Activated naive CD8-positive, alpha-beta T cell treated with anti-CD3 and anti-CD28 coated beads, Interleukin-2, amount 10 ng/mL, durations not matched to agents 7 days and 5 days (primary cell): ENCODE results near the gene APMAP. TPM values are rescaled to one million over a fixed set of nuclear protein-coding genes. Genes with fewer than 3 reads are reported as not detected.

Experiments used
- total RNA-seq, 2 experiments: library from RNA; stranded (reverse); gene quantifications; one replicate each; pipeline ENCODE4 v1.2.3, GENCODE V29; 2021

The APMAP gene
- total RNA-seq, 2 experiments from 2014 or later, result 60.7 to 64.6 TPM

Other genes with a start within 250 kb of the APMAP start
- gene CST7, start 43.5 kb downstream of the APMAP start, total RNA-seq, result 10 to 100 TPM; 92.0 to 92.4 TPM
- 10 to 100 TPM; 53.3 to 55.8 TPM for gene ACSS1, start 65.4 kb upstream of the APMAP start, total RNA-seq
- gene VSX1, start 89.4 kb upstream of the APMAP start, total RNA-seq, result not detected
- gene ENTPD6, start 203.0 kb upstream of the APMAP start, total RNA-seq, result 10 to 100 TPM; 54.6 to 62.3 TPM